GM12878 (cell line): Measurements from ENCODE around the gene NAT8L. TPM values are rescaled to one million over a fixed set of nuclear protein-coding genes. Genes with fewer than 3 reads are reported as not detected.

Experiments used
- ATAC-seq: fragments of 200-7000 bp; cut with Tn5 transposase; 3 replicates; pipeline ENCODE4 v1.9.1; 2020; ENCODE audit warnings: mild to moderate bottlenecking, moderate library complexity
- BruUV-seq: library from RNA; stranded (reverse); fragments of 400-500 nt; replicated peaks from 2 replicates; lab custom pipeline; 2021; lab: Mats Ljungman, UMichigan
- CTCF ChIA-PET: fragments of 300-600 bp; sonication (Branson Sonifier 250); formaldehyde crosslinking; extraction: SDS; loops from one replicate; lab custom pipeline; 2021; ENCODE audit warnings: inconsistent platforms; lab: Yijun Ruan, JAX
- POLR2A ChIA-PET: fragments of 350-600 bp; formaldehyde crosslinking; extraction: SDS; loops from one replicate; lab custom pipeline; 2021; ENCODE audit warnings: inconsistent platforms; lab: Charles Lee
- RAD21 ChIA-PET: fragments of 300-600 bp; sonication (Branson Sonifier 250); formaldehyde crosslinking; loops from one replicate; lab custom pipeline; 2023; ENCODE audit warnings: antibody characterized with exemption; ENCODE audit not compliant: unreplicated experiment; lab: Charles Lee
- SMC1A ChIA-PET: fragments of 300-600 bp; sonication (Branson Sonifier 250); formaldehyde crosslinking; loops from one replicate; lab custom pipeline; 2023; ENCODE audit not compliant: unreplicated experiment, uncharacterized antibody; lab: Charles Lee
- DNase-seq: peaks from one replicate; pipeline ENCODE4 v3.0.0-alpha.2; 2011; ENCODE audit warnings: low read depth, low spot score
- FAIRE-seq: peaks from 3 replicates; lab custom pipeline; 2011; peaks lifted over from hg19 to GRCh38; lab: Jason Lieb, UNC
- H2AFZ ChIP-seq: 2 replicates; pipeline ENCODE4 v1.6.0; 2011; ENCODE audit warnings: low read depth, low read length, control low read depth; ENCODE audit not compliant: control insufficient read depth
- H3K27ac ChIP-seq: 2 replicates; pipeline ENCODE4 v1.5.1; 2011; ENCODE audit warnings: control low read depth; ENCODE audit not compliant: control insufficient read depth, insufficient read depth
- H3K27me3 ChIP-seq, 2 experiments: replicated peaks in 1 of 2; 2 replicates each; pipeline versions ENCODE4 v1.6.0 to v1.6.1; 2011; ENCODE audit warnings: low read length in 1 of 2; ENCODE audit not compliant: control insufficient read depth in 2 of 2, insufficient read depth in 2 of 2
- H3K36me3 ChIP-seq, 2 experiments: 2 replicates each; pipeline ENCODE4 v1.5.1; 2011; ENCODE audit warnings: low read length in 1 of 2; ENCODE audit not compliant: control insufficient read depth in 2 of 2, insufficient read depth in 2 of 2
- H3K4me1 ChIP-seq: 2 replicates; pipeline ENCODE4 v1.6.1; 2011; ENCODE audit warnings: mild to moderate bottlenecking, low read length, moderate library complexity, mixed read lengths; ENCODE audit not compliant: control insufficient read depth, insufficient read depth
- H3K4me2 ChIP-seq: 2 replicates; pipeline ENCODE4 v1.6.0; 2011; ENCODE audit warnings: control low read depth; ENCODE audit not compliant: control insufficient read depth, insufficient read depth
- H3K4me3 ChIP-seq: fragments of 200-600 bp; sonication (generic); 2 replicates; pipeline ENCODE4 v1.5.1; 2016
- H3K79me2 ChIP-seq: 2 replicates; pipeline ENCODE4 v1.6.0; 2011; ENCODE audit warnings: low read length; ENCODE audit not compliant: control insufficient read depth, insufficient read depth
- H3K9ac ChIP-seq: 2 replicates; pipeline ENCODE4 v1.8.0; 2011; ENCODE audit warnings: low read length, control low read depth, mixed read lengths; ENCODE audit not compliant: control insufficient read depth, insufficient read depth
- H3K9me3 ChIP-seq: replicated peaks from 3 replicates; pipeline ENCODE4 v1.5.1; 2011; ENCODE audit warnings: mild to moderate bottlenecking, low read length; ENCODE audit not compliant: control insufficient read depth, insufficient read depth
- H4K20me1 ChIP-seq: 2 replicates; pipeline ENCODE4 v1.6.0; 2011; ENCODE audit not compliant: control insufficient read depth, insufficient read depth
- BCL3 ChIP-seq: IDR thresholded peaks from 2 replicates; pipeline ENCODE4 v1.6.1; 2011; ENCODE audit warnings: borderline replicate concordance, low read depth, mild to moderate bottlenecking, moderate library complexity, low read length; ENCODE audit not compliant: insufficient read depth, poor library complexity, severe bottlenecking
- CEBPZ ChIP-seq: fragments of 150-350 bp; IDR thresholded peaks from 2 replicates; pipeline ENCODE4 v1.6.1; 2016; ENCODE audit warnings: low read depth, low read length
- EZH2 ChIP-seq: IDR thresholded peaks from 2 replicates; pipeline ENCODE4 v1.6.1; 2012; ENCODE audit warnings: low read depth, mild to moderate bottlenecking, control low read depth, inconsistent platforms, low read length, borderline replicate concordance; ENCODE audit not compliant: control insufficient read depth
- FOS ChIP-seq: IDR thresholded peaks from 3 replicates; pipeline ENCODE4 v1.6.1; 2011; ENCODE audit warnings: borderline replicate concordance; ENCODE audit not compliant: insufficient read length; ENCODE audit errors: extremely low read depth
- GABPA ChIP-seq: IDR thresholded peaks from 2 replicates; pipeline ENCODE4 v1.6.1; 2014; ENCODE audit warnings: antibody characterized with exemption, low read depth, mild to moderate bottlenecking, inconsistent platforms
- KAT2A ChIP-seq: conservative IDR thresholded peaks from 2 replicates; pipeline ENCODE4 v1.6.1; 2011; ENCODE audit warnings: low read depth, low read length; ENCODE audit not compliant: control insufficient read depth
- MTA2 ChIP-seq: fragments of 450-650 bp; IDR thresholded peaks from 2 replicates; pipeline ENCODE4 v1.6.1; 2016; ENCODE audit warnings: low read depth, mild to moderate bottlenecking, moderate library complexity
- NFIC ChIP-seq: IDR thresholded peaks from 2 replicates; pipeline ENCODE4 v1.6.1; 2012; ENCODE audit warnings: low read depth, mild to moderate bottlenecking, inconsistent platforms, low read length, moderate library complexity
- POLR2AphosphoS5 ChIP-seq: IDR thresholded peaks from 2 replicates; pipeline ENCODE4 v1.6.1; 2011; ENCODE audit warnings: mild to moderate bottlenecking, low read length, inconsistent platforms
- RAD21 ChIP-seq: IDR thresholded peaks from 2 replicates; pipeline ENCODE4 v1.6.1; 2011; ENCODE audit warnings: mild to moderate bottlenecking, low read depth, low read length, moderate library complexity; ENCODE audit not compliant: insufficient read depth
- SREBF1 ChIP-seq: IDR thresholded peaks from 2 replicates; pipeline ENCODE4 v1.6.1; 2012; ENCODE audit warnings: mild to moderate bottlenecking, low read length
- WGBS: methylation state at CpG from one replicate; pipeline ENCODE4 v1.1.6; 2016; ENCODE audit warnings: low lambda C conversion rate; ENCODE audit not compliant: insufficient replicate concordance, insufficient coverage; ENCODE audit errors: missing lambda C conversion rate; 5-methylcytosine and 5-hydroxymethylcytosine counted together
- in situ Hi-C: fragments of 300-500 bp; cut with MboI; formaldehyde crosslinking; loops from 9 replicates; pipeline ENCODE4 v1.14.3; 2018; ENCODE audit warnings: mixed read lengths
- intact Hi-C: fragments of 100-400 bp; cut with micrococcal nuclease; formaldehyde crosslinking; loops from one replicate; pipeline ENCODE4 v1.14.2; 2022; ENCODE audit not compliant: unreplicated experiment
- polyA plus RNA-seq, 11 experiments: library from polyadenylated mRNA; depleted of rRNA in 4 of 11; unstranded in 6 of 11; stranded (reverse) in 5 of 11; fragments of >200 nt; fragmentation: Nextera tagmentation in 4 of 11; fragmentation: Illumina TruSeq in 1 of 11; extraction: Ambion mirVana in 4 of 11; extraction: Trizol in 1 of 11; gene quantifications; 1 replicate in 1 of 11; 2 replicates in 10 of 11; pipeline versions ENCODE4 v1.2.1 to v1.2.3, GENCODE V29; 2011 to 2016; ENCODE audit warnings: inconsistent platforms in 2 of 11, missing spikeins in 2 of 11, low read depth in 1 of 11
- total RNA-seq, 4 experiments: library from RNA; depleted of rRNA in 3 of 4; stranded (reverse); fragments of >200 nt in 3 of 4; fragmentation: Illumina TruSeq in 1 of 4; extraction: Trizol in 1 of 4; gene quantifications; 2 replicates each; pipeline versions ENCODE4 v1.2.1 to v1.2.3, GENCODE V29; 2013 to 2021

Gene NAT8L
- total and polyA plus RNA-seq, 10 of the 15 experiments (the other 5 are each of a cell fraction or from before 2014, with no cell fraction given) = 0.01 to 0.31 (median 0.11) TPM; not detected in 5

- TF ChIP-seq RAD21 = no peak
Measured at GRCh38 chr4:2065106-2065930, 6.2 kb downstream of the NAT8L start (continued).

GRCh38 chr4:2066011-2066551 is 7.0 kb downstream of the NAT8L start:
- no peak for ATAC-seq
- no peak overlapping the region for H3K27ac ChIP-seq
- H3K9ac ChIP-seq = no peak overlapping the region
- SMC1A ChIA-PET = no interaction called here
- H4K20me1 ChIP-seq = no peaks in the 10 kb centered on the region
- CTCF ChIA-PET = no interaction called here
- FAIRE-seq = no peak
- POLR2A ChIA-PET = no interaction called here
- no peak overlapping the region for H3K4me2 ChIP-seq
- WGBS = 43% methylated on average over 15 of the region's 15 CpGs
- TF ChIP-seq KAT2A (no peak), NFIC (no peak), FOS (no peak), BCL3 (no peak), GABPA (no peak), CEBPZ (no peak), MTA2 (no peak), SREBF1 (no peak), POLR2AphosphoS5 (no peak), EZH2 (no peak)
- no TSS peak for BruUV-seq
- intact Hi-C loops = no loop called here
- in situ Hi-C loops = no loop called here
- no peak overlapping the region for H2AFZ ChIP-seq
- H3K36me3 ChIP-seq = no peaks in the 10 kb centered on the region
- RAD21 ChIA-PET = no interaction called here
- H3K79me2 ChIP-seq = no peaks in the 10 kb centered on the region
- no peak for DNase-seq
- no peaks in the 10 kb centered on the region for H3K27me3 ChIP-seq
- H3K9me3 ChIP-seq = no peaks in the 10 kb centered on the region
- no peaks in the 10 kb centered on the region for H3K4me1 ChIP-seq
- no peak overlapping the region for H3K4me3 ChIP-seq
